ENCODE results near the gene SLC39A1. TPM values are rescaled to one million over a fixed set of nuclear protein-coding genes. Genes with fewer than 3 reads are reported as not detected.

Gene SLC39A1
- total RNA-seq, 1 donor from 2014 or later = 107 TPM

- H3K4me3 ChIP-seq (ENCODE audit: low read depth, low read length) = no peak overlapping the region
- DNase-seq (ENCODE audit: low read depth) = no peak
- no peak for TF ChIP-seq CTCF (conservative IDR thresholded peaks at IDR 0.05; ENCODE audit: low read depth, low read length)
Observed at GRCh38 chr1:153973525-153973924, 10.2 kb upstream of the SLC39A1 start.

- no peak overlapping the region for H3K4me3 ChIP-seq (ENCODE audit: low read depth, low read length)
- DNase-seq (ENCODE audit: low read depth) = no peak
- TF ChIP-seq CTCF (conservative IDR thresholded peaks at IDR 0.05; ENCODE audit: low read depth, low read length) = no peak
Observed at GRCh38 chr1:153973071-153973470, 9.7 kb upstream of the SLC39A1 start.

- no peak for DNase-seq (ENCODE audit: low read depth)
- no peak for TF ChIP-seq CTCF (conservative IDR thresholded peaks at IDR 0.05; ENCODE audit: low read depth, low read length)
- no peak overlapping the region for H3K4me3 ChIP-seq (ENCODE audit: low read depth, low read length)
Observed at GRCh38 chr1:153970346-153970745, 7.0 kb upstream of the SLC39A1 start.

- no peak for TF ChIP-seq CTCF (conservative IDR thresholded peaks at IDR 0.05; ENCODE audit: low read depth, low read length)
- no peak for DNase-seq (ENCODE audit: low read depth)
- peak overlapping the region; percentile 67 for H3K4me3 ChIP-seq (ENCODE audit: low read depth, low read length)
Observed at GRCh38 chr1:153968972-153969371, 5.6 kb upstream of the SLC39A1 start.

- TF ChIP-seq CTCF (conservative IDR thresholded peaks at IDR 0.05; ENCODE audit: low read depth, low read length) = no peak
- peak overlapping the region; percentile 67 for H3K4me3 ChIP-seq (ENCODE audit: low read depth, low read length)
- no peak for DNase-seq (ENCODE audit: low read depth)
Observed at GRCh38 chr1:153968408-153968807, 5.1 kb upstream of the SLC39A1 start.

GRCh38 chr1:153968000-153968363 lies 4.6 kb upstream of the SLC39A1 start:
- no peak for DNase-seq (ENCODE audit: low read depth)
- H3K4me3 ChIP-seq (ENCODE audit: low read depth, low read length) = peak overlapping the region; percentile 67

More at GRCh38 chr1:153968000-153968363, 4.6 kb upstream of the SLC39A1 start:
- no peak for TF ChIP-seq CTCF (conservative IDR thresholded peaks at IDR 0.05; ENCODE audit: low read depth, low read length)

Measured in epithelial cell of proximal tubule (primary cell).